Right renal pelvis (tissue), 4 donors: ENCODE measurements around the gene THBS3. TPM values are rescaled to one million over a fixed set of nuclear protein-coding genes. Genes with fewer than 3 reads are reported as not detected.
"Not testable (repeated sequence)": the region's sequence is repeated elsewhere in the genome, so short reads cannot be mapped to it uniquely, and the experiment has no call there.

Experiments used
- DNase-seq, 4 donors: peaks; one replicate each; pipeline ENCODE4 v3.0.0-alpha.2; 2013; ENCODE audit warnings: low read depth in 4 of 4, low spot score in 3 of 4, missing footprints in 1 of 4
- polyA plus RNA-seq, 4 donors: library from polyadenylated mRNA; unstranded; fragments of 120-200 nt; gene quantifications; one replicate each; pipeline ENCODE4 v1.2.1, GENCODE V29; 2013; ENCODE audit not compliant: insufficient read length in 4 of 4

The THBS3 gene
- polyA plus RNA-seq, 4 donors = 28.1 to 41.7 (median 33.4) TPM

DNA sequence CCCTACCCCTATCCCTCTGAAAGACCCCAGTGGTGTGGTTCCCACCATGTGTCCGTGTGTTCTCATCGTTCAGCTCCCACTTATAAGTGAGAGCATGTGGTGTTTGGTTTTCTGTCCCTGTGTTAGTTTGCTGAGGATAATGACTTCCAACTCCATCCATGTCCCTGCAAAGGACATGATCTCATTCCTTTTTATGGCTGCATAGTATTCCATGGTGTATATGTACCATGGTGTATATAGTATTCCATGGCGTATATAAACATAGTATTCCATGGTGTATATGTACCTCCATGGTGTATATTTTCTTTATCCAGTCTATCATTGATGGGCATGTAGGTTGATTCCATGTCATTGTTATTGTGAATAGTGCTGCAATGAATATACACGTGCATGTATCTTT is 43.9 kb downstream of the THBS3 start:
- DNase-seq = not testable (repeated sequence)

DNA sequence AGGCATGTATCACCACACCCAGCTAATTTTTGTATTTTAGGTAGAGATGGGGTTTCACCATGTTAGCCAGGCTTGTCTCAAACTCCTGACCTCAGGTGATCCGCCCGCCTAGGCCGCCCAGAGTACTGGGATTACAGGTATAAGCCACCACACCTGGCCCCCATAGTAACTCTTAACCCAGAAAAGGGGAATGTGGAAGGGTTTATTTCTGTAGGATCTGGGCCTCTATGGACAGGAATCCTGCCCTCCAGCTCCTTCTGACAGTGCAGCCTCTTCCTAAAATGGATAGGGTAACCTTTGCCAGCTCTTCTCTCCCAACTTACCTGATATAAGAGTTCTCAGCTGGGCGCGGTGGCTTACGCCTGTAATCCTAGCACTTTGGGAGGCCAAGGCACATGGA is 45.1 kb downstream of the THBS3 start:
- not testable (repeated sequence) for DNase-seq

- no peak for DNase-seq
These were observed 47.6 kb downstream of the THBS3 start for GRCh38 chr1:155160128-155160527.

DNA sequence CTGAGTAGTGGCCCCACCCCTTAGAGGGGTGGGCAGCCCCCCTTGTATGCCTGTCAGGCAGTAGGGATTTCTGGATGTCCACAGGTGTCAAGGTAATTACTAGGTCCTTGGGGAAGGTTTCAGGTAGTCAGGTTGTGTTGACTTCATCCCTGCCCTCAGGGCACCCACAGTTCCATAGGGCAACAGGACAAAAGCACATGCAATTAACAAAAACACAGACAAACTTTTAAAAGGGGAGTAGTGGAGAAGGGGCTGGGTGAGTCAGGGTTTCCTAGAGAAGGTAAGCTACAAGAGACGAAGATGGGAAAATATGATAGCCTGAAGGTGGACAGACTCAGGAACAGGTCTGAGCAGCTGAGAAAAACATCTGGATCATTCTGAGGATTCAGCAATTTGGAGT is 48.7 kb downstream of the THBS3 start:
- no peak for DNase-seq

- not testable (repeated sequence) for DNase-seq
These were observed 51.6 kb downstream of the THBS3 start for GRCh38 chr1:155155996-155156643.

Other genes starting within 250 kb of the THBS3 start
- gene PYGO2, start 246.1 kb downstream of the THBS3 start, polyA plus RNA-seq = 10 to 100 TPM; 46.9 to 52.2 (median 50.7) TPM
- 10 to 100 TPM; 87.1 to 89.4 (median 88.0) TPM for gene SHC1, start 237.2 kb downstream of the THBS3 start, polyA plus RNA-seq
- 100 to 1,000 TPM in 2 of 4 donors, 10 to 100 TPM in 2; 89.4 to 103 (median 100) TPM for gene CKS1B, start 233.2 kb downstream of the THBS3 start, polyA plus RNA-seq
- 10 to 100 TPM; 29.7 to 31.6 (median 30.8) TPM for gene FLAD1, start 224.6 kb downstream of the THBS3 start, polyA plus RNA-seq
- gene LENEP, start 214.3 kb downstream of the THBS3 start, polyA plus RNA-seq = under 1 TPM; 0.26 to 0.43 (median 0.34) TPM
- 10 to 100 TPM; 13.0 to 17.4 (median 14.4) TPM for gene ZBTB7B, start 205.1 kb downstream of the THBS3 start, polyA plus RNA-seq
- gene DCST2, start 174.1 kb downstream of the THBS3 start, polyA plus RNA-seq = 1 to 10 TPM; 1.6 to 2.1 (median 1.8) TPM
- under 1 TPM; 0.19 to 0.31 (median 0.28) TPM for gene DCST1, start 174.1 kb downstream of the THBS3 start, polyA plus RNA-seq
- gene ADAM15, start 156.6 kb downstream of the THBS3 start, polyA plus RNA-seq = 10 to 100 TPM; 42.9 to 63.4 (median 44.4) TPM
- 10 to 100 TPM; 18.5 to 22.9 (median 21.4) TPM for gene EFNA4, start 144.2 kb downstream of the THBS3 start, polyA plus RNA-seq
- gene EFNA3, start 129.1 kb downstream of the THBS3 start, polyA plus RNA-seq = 1 to 10 TPM; 6.0 to 7.9 (median 7.1) TPM
- gene EFNA1, start 80.0 kb downstream of the THBS3 start, polyA plus RNA-seq = 10 to 100 TPM; 67.0 to 75.7 (median 72.2) TPM
- 10 to 100 TPM; 52.7 to 63.7 (median 58.5) TPM for gene SLC50A1, start 72.0 kb downstream of the THBS3 start, polyA plus RNA-seq
- gene DPM3, start 67.4 kb downstream of the THBS3 start, polyA plus RNA-seq = 10 to 100 TPM; 31.8 to 57.2 (median 36.6) TPM
- 100 to 1,000 TPM; 137 to 177 (median 153) TPM for gene KRTCAP2, start 34.6 kb downstream of the THBS3 start, polyA plus RNA-seq
- gene TRIM46, start 34.0 kb downstream of the THBS3 start, polyA plus RNA-seq = 1 to 10 TPM; 2.7 to 4.1 (median 3.2) TPM
- gene MTX1, start 798 bp upstream of the THBS3 start, polyA plus RNA-seq = 10 to 100 TPM; 38.8 to 50.3 (median 42.0) TPM
- 10 to 100 TPM; 20.8 to 32.3 (median 24.8) TPM for gene ENTREP3, start 47.6 kb upstream of the THBS3 start, polyA plus RNA-seq
- 10 to 100 TPM; 59.7 to 64.7 (median 60.8) TPM for gene SCAMP3, start 54.5 kb upstream of the THBS3 start, polyA plus RNA-seq
- 10 to 100 TPM; 71.1 to 81.1 (median 75.7) TPM for gene CLK2, start 65.6 kb upstream of the THBS3 start, polyA plus RNA-seq
- 10 to 100 TPM in 1 of 4 donors, 1 to 10 TPM in 3; 9.4 to 11.2 (median 9.7) TPM for gene HCN3, start 69.6 kb upstream of the THBS3 start, polyA plus RNA-seq
- gene PKLR, start 93.5 kb upstream of the THBS3 start, polyA plus RNA-seq = 10 to 100 TPM in 1 of 4 donors, 1 to 10 TPM in 3; 6.3 to 11.7 (median 8.5) TPM
- gene FDPS, start 101.0 kb upstream of the THBS3 start, polyA plus RNA-seq = 100 to 1,000 TPM; 164 to 181 (median 167) TPM
- 10 to 100 TPM; 35.5 to 44.1 (median 36.6) TPM for gene RUSC1, start 113.0 kb upstream of the THBS3 start, polyA plus RNA-seq